Gastrocnemius medialis (tissue), 4 donors: ENCODE measurements around the gene ATP10A.

Experiments
- CTCF ChIP-seq, 5 experiments: fragments of 450-650 bp in 3 of 5; fragments of 200-600 bp in 2 of 5; sonication (generic) in 2 of 5; IDR thresholded peaks in 4 of 5; conservative IDR thresholded peaks in 1 of 5; 1 replicate in 4 of 5; 2 replicates in 1 of 5; pipeline ENCODE4 v1.5.1; 2016 to 2019; ENCODE audit warnings: antibody characterized with exemption in 5 of 5, mild to moderate bottlenecking in 3 of 5, moderate library complexity in 3 of 5
- POLR2A ChIP-seq, 2 donors: fragments of 450-650 bp; IDR thresholded peaks; one replicate each; pipeline ENCODE4 v1.6.1; 2017; ENCODE audit warnings: antibody characterized with exemption in 2 of 2, mild to moderate bottlenecking in 2 of 2, moderate library complexity in 2 of 2

GRCh38 chr15:25689592-25689991 lies 173.5 kb downstream of the ATP10A start:
- TF ChIP-seq CTCF (IDR thresholded peaks at IDR 0.05 in 4 of 5, conservative IDR thresholded peaks at IDR 0.05 in 1 of 5) (no peak), POLR2A (IDR thresholded peaks at IDR 0.05) (no peak)
